GM19395 (cell line): ENCODE measurements around the gene PRRX2.
"Not testable (repeated sequence)": the region's sequence is repeated elsewhere in the genome, so short reads cannot be mapped to it uniquely, and the experiment has no call there.

ENCODE experiments used
- ATAC-seq: cut with Tn5 transposase; IDR thresholded peaks from one replicate; pipeline ENCODE4 v1.9.1; 2021; ENCODE audit warnings: mild to moderate bottlenecking, moderate library complexity; ENCODE audit not compliant: unreplicated experiment

PRRX2 gene

DNA sequence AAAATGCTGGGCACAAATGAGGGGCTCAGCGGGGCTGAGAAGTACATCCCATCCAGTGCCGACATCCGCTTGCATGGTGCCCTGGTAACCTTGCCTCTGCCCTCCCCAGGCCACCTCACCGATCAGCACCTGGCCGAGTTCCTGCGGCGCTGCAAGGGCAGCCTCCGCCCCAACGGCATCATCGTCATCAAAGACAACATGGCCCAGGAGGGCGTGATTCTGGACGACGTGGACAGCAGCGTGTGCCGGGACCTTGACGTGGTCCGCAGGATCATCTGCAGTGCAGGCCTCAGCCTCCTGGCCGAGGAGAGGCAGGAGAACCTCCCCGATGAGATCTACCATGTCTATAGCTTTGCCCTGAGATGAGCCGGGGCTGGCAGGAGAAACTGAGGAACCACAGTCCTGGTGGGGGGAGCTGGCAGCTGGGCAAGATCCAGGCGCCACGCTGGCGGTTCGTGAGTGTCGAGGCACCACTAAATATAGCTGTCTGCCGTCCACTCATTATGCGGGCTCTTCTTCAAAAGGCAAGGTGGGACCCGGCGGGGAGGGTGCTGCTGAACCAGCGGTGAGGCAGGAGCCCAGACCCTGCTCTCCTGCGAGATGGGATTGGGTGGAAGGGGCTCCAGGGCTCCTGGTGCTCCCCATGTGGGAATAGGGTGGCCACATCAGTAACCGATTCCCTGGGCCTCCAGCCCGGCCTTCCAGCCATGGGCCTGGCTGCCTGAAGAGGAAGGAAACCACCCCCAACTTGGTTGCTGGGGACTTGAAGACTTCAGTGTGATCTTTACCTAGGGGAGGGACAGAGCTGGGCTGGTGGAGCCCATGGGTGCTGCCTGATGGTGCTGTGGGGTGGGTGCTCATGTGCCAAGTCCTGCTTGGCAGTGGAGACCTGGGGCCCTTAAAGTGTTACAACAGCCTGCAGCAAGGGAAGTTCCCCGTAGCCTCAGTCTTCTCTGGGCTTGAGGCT, 30.1 kb upstream of the PRRX2 start:
- ATAC-seq = no peak

DNA sequence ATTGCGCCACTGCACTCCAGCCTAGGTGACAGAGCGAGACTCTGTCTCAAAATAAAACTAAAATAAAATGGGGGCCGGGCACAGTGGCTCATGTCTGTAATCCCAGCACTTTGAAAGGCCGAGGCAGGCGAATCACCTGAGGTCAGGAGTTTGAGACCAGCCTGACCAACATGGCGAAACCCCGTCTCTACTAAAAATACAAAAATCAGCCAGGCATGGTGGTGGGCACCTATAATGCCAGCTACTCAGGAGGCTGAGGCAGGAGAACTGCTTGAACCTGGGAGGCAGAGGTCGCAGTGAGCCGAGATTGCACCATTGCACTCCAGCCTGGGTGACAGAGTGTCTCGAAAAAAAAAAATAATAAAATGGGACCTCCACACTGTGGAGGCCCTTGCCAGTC, 29.1 kb upstream of the PRRX2 start:
- not testable (repeated sequence) for ATAC-seq

DNA sequence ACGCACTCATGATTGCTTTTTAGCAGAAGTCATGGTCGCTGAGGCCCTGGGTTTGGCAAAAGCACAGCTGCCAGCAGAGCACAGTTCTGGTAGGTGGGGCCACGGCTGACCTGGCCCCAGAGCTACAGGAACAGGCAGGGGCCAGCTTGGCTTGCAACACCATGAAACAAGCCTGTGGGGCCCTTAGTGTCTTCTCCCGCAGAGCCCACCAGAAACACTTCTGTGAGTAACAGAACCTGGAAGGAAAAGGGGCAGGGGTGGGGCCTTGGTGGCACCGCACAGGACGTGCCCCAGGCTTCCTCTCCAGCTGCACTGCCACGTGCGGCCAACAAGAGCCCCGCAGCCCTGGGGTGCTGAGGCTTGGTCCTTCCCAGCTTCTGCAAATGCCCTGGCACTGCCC, 28.3 kb upstream of the PRRX2 start:
- no peak for ATAC-seq

DNA sequence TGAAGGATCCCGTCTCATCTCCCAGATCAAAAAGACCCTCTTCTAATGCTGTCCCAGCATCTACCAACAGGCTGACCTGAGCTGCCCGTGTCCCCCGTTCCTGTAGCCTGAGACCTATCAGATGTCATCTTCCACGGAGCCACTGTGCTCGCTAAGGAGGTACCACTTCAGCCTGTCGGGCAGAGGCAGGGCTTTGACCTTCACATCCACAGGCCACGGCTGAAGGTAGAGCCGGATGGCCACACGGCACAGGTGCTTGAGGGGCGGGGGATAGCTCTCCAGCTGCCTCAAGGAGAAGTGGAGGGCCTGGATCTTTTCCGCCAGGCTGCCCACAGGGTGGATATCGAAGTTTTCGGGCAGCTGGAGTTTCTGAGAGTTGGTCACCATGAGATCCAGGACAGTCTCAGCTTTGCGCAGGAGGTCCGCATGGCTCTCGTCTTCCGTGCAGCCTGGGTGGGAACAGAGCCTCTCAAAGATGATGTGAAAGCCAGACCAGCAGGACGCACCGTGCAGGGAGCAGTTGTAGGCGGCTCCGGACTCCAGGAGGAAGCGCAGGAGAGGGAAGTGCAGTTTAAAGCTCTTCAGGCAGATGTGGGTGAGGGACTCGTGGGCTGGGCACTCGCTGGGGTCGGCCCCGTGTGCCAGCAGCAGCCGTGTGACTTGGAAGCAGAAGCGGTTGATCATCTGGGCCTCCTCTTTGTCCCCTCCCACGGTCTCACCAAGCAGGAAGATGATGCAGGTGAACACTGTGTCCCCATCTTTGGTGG, 27.6 kb upstream of the PRRX2 start:
- ATAC-seq = no peak

DNA sequence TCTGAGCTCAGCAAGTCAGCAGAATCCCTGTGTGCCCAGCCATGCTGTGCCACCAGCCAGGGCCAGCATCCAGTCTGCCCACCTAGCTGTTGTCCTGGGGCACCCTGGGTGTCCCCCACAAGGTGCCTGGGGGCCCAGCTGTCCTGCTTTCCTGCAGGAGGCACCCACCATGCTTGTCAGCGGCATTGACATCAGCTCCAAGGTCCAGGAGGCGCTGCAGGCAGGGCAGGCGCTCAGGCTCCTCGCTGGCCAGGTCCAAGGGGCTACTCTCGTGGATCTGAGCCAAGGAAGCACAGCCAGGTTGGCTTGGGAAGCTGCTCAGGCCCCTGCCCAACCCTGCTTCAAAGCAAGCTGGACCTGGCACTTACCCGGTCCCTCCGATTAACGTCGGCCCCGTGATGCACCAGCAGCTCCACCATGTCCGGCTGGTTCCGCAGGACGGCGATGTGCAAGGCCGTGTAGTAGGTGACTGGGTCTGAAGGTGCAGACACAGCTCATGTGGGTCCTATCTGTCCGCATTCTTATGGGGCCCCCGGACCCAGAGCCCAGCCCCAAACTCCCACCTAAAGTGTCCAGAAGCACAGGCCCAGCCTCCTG, 26.3 kb upstream of the PRRX2 start:
- no peak for ATAC-seq

DNA sequence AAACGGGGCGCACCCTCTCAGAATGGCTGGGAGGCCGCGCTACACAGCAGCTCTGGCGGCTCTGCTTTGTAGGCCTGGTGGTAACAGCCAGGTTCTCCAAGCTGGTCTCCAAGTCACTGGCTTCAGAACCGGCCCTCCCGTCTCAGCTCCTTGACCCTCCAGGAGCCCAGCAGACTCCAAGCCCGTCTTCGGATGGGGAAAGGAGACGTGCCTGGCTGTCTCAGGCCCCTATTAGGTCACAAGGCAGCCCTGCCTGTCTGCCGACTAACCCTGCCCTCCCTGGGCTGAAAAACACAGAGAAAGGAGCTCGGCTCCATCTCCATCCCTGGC, 25.7 kb upstream of the PRRX2 start:
- ATAC-seq = no peak

DNA sequence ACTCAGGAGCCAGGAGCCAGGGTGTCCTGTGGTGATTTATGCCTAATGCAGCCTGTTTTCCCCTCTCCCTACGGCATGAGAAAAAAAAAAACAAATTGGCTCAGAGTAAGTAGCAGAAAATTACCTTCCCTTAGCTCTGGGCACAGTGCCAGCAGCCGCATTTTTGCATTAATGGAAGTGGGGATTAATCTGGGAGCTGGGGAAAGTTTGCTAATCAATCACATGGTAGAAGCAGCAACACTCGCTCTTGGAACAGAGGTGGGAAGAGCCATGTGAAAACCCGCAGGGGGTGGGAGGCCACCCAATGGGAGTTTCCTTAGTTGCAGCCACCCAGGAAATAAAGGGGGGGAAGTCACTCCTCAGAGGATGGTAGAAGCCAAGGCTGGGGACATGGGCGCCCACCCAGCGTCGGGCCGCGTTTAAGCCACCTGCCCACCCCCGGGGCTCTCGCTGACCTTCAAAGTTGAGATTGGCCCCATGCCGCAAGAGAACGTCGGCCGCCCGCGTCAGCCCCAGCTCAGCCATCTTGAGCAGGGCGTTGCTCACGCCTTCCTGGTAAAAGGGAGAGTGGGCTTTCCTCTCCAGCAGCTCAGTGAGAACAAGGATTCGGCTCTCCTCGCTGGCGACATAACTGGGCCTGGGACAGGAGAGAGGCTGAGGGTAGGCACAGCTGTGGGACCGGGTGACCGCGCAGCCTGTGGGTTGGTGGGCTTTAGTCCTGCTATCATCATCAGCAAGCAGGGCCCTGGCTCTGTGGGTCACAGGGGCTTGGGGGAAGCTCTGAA, 25.2 kb upstream of the PRRX2 start:
- ATAC-seq = no peak

DNA sequence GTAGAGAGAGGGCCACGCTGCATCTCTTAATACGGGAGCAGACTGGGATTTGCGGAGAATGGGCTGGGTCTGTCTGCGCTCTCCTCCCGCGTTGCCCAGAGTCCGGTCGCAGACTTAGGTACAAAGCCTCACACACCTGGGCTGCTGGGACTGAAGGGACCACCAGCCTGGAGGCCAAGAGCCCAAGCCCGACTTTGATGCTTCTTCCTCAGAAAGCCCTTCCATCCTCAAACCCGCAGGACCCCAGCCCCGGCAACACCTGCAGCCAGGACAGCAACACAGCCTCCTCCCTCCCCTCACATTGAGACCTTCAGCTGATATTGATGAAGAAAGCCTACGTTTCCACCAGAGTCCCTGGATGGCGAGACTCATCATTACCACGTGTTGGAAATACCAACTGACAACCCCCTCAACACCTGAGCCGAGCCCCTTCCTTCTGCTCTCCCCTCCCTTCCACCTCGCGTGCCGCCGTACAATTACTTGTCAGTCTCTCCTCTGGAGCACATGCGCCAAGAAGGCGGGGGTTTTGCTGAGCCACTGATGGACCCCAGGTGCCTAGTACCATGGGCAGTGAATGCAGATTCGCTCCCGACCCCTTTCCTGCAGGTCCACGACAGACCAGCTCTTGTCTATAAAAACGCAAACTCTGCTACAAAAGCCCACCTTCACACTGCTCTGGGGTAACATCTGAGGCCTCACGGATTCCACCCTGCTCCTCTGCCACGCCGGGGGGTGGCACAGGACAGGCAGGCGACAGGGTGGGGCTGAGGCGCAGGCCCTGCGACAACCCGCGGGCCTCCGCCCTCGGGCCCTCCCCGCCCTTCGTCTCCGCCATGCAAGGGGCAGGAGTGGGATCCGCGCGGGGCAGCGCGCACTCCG, 24.3 kb upstream of the PRRX2 start:
- ATAC-seq = no peak

DNA sequence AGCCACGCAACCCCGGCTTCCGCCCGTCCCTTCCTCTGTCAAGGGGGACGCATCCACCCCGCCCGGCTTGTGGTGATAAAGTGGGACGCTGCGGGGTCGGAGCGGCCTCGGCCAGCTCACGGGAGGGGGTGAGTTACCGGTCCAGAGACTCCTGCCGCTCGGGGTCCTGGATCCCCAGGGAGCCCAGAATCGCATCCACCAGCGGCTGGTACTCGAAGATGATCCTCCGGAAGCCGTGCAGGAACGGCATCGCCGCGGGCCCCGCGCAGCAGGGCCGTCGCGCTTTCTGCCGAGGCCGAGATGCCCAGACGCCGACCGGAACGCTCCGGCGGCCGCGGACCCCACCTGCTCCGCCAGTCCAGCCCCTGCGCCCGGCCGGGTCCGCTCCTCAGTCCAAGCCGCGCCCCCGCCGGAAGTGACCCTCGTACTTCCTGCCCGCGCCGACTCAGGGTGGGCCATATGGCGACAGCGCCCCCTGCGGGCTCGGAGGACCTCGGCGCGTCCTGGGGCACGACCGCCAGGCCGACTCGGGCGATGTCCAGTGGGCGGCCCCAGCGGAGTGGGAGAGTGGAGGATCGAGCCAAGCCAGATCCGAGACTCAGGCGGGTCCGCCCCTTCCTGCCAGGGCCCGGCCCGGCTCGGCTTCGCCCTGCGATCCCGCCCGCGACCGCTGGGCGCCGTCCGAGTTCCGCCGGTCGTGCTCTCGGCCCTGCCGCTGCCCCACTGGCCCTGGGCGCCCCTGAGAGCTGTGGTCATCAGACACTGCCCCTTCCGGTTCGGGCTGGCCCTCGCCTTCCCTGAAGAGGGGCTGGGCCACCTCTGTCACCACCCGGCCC, 23.5 kb upstream of the PRRX2 start, which contains the start of gene ASB6:
Gene ASB6 (minus strand): TSS at position 402 of the 836 bp plus-strand sequence. CDS start 152 bp downstream, at position 250.
- peak; percentile 85 for ATAC-seq

DNA sequence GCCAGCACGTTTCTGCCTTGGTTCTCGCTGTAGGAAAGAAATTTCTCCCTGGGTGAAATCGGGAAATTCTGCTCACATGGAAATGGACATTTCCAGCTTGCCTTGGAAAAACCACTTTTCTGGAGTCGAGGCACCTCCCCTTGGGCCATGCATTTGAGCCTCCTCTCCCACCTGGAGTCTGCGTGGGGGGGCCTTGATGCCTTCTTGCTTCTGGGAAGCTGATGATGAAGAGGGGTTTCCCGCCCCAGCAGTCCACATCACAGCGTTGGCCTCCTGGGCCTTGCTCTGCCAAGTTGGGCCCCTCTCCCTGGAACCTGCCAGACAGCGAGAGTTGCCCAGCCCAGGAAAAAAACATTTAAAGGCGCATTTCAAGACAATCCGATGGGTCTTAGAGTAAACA, 21.7 kb upstream of the PRRX2 start:
- no peak for ATAC-seq

DNA sequence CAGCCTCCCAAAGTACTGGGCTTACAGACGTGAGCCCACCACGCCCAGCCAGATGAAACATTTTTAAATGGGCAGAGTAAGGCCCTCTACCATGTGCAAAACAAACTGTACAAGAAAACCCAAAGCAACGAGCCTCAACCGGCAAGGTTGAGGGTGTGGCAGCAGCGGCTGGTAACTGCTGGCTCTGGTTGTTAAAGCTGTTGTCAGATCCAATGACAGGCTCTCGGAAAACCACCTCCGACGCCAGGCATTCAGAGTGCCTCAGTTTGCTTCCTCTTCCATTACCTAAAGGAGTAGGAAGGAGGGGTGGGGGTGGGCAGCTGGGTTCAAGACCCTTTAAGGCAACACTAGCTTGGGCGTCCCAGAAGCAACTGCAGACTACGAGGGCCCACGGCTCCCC, 21.1 kb upstream of the PRRX2 start:
- no peak for ATAC-seq

DNA sequence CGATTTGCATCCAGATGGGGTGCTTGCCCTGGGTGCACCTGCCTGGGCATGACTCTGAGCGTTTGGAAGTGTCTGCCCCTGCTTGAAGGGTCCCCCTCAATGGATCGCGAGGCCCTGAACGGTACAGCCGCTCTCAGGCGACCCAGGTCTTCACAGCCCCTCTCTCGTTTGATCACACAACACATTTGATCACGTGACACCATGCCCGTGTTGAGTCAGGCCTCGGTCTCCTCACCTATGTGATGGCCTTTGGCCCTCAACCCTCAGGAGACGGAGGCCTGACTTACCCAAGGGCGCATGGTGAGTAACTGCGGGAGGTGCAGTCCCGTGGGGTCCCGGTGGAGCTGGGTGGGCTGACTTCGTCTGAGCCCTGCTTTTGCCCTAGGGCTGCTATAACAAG, 20.5 kb upstream of the PRRX2 start:
- ATAC-seq = no peak

DNA sequence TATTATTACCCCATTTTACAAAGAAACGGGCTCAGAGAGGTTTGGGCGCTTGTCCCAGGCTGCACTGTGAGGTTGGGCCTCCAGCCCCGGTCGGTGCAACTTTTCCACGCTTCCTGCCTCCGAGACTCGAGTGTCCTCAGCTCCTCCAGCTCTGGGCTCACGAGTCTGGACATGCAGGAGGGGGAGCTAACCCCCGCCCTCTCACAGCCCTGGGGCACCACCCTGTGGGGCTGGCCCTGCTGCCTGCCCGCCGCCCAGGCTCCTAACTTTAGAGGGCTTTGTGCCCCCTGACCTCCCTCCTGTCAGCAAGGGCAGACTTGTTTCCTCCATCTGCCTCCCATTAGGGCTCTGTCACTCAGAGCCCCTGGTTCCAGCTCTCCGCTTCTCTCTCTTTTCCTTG, 19.2 kb upstream of the PRRX2 start:
- no peak for ATAC-seq

DNA sequence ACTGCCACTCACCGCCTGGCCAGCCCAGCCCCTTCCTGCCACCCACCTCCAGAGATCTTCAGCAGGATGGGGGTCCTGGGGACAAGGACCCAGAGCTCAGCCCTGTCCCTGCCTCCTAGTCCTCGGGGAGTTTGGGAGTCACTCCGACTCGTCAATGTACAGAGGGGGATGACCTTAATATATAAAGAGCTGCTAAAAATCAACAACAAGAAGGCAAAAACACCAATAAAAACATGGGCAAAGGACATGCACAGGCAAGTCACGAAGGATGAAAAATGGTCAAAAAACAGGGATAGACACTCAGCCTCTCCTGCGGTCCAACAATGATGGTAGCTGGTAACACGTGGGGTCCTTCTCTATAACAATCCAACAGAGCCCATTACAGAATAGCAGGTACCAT, 18.8 kb upstream of the PRRX2 start:
- ATAC-seq = no peak

DNA sequence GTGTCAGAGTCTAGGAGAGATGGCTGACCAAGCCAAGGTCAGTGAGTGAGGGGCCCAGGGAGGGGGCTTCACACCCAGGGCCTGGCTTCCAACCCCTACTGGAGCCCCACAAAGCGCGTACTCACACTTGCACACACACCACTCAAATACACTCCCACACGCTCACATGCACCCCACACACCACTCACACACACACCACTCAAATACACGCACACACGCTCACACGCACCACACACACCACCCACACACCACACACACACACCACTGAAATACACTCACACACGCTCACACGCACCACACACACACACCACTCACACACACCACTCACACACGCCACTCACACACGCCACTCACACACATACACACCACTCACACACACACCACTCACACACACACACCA, 17.8 kb upstream of the PRRX2 start:
- ATAC-seq = no peak

DNA sequence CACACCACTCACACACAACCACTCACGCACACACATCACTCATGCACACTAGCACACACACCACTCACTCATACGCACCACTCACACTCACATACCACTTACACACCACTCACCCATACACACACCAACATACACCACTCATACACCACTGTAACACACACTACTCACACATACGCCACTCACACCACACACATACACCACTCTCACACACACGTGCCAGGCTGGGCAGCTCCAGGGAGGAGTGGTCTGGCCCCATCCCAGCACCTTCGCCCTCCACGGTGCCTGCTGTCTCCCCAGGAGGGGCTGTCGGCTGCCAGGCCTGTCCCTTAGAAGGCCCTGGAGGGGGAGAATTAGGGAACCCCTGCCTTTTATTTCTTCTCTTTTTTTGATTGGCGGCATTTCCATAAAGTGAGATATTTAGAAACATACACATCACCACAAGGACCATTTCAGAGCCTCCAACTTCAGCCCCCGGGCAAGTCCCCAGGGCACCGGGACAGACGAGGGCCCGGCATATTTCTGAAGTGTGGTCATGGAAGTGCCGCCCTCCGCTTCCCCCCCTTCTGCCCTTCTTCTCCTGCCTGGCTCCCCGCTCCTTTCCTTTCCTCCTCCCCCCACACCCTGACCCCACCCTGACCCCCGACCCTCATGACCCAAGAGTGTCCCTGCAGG, 17.2 kb upstream of the PRRX2 start:
- no peak for ATAC-seq

DNA sequence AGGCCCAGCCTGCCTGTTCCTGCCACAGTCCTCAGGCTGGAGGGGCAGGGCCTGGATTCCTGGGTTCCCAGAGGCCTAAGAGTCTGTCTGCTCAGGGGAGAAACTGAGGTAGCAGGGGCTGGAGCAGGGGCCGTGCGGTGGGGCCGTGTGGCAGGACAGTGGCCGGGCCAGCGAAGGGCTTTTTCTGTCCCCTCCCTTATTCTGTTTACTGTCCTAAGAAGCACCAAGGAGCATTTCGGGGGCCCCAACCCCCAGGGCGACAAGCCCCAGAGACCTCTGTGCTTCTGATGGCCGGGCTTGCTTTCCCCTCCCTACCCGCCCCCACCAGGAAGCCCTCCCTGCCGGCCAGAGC, 16.7 kb upstream of the PRRX2 start:
- no peak for ATAC-seq
